CD4-positive, alpha-beta T cell treated with Interleukin-2 at 100 ng/mL for 4 hours (primary cell): ENCODE data around the gene MSANTD1.

Experiments used
- DNase-seq: peaks from one replicate; pipeline ENCODE4 v3.0.0-alpha.2; 2020; ENCODE audit warnings: low spot score

MSANTD1 gene

GRCh38 chr4:3263876-3264193 is 14.9 kb downstream of the MSANTD1 start:
- DNase-seq = no peak

GRCh38 chr4:3266076-3266475 is 17.1 kb downstream of the MSANTD1 start:
- no peak for DNase-seq

- DNase-seq = no peak
Measured at GRCh38 chr4:3267576-3268394, 18.8 kb downstream of the MSANTD1 start.

- DNase-seq = no peak
Measured at GRCh38 chr4:3268395-3269104, 19.6 kb downstream of the MSANTD1 start.

GRCh38 chr4:3269105-3269927 is 20.4 kb downstream of the MSANTD1 start:
- DNase-seq = no peak

GRCh38 chr4:3269991-3270611 is 21.1 kb downstream of the MSANTD1 start:
- DNase-seq = no peak

GRCh38 chr4:3271131-3271530 is 22.2 kb downstream of the MSANTD1 start:
- DNase-seq = no peak

GRCh38 chr4:3276986-3277385 is 28.0 kb downstream of the MSANTD1 start:
- no peak for DNase-seq

- no peak for DNase-seq
Measured at GRCh38 chr4:3280466-3280865, 31.5 kb downstream of the MSANTD1 start.

GRCh38 chr4:3283483-3283882 is 34.5 kb downstream of the MSANTD1 start:
- no peak for DNase-seq

GRCh38 chr4:3283916-3284315 is 35.0 kb downstream of the MSANTD1 start:
- no peak for DNase-seq

GRCh38 chr4:3284734-3285557 is 36.0 kb downstream of the MSANTD1 start:
- no peak for DNase-seq

GRCh38 chr4:3285558-3286334 is 36.8 kb downstream of the MSANTD1 start:
- no peak for DNase-seq

- peak; percentile 13 for DNase-seq
Measured at GRCh38 chr4:3286335-3287175, 37.6 kb downstream of the MSANTD1 start.

GRCh38 chr4:3287271-3287971 is 38.5 kb downstream of the MSANTD1 start:
- DNase-seq = no peak

GRCh38 chr4:3287972-3288570 is 39.1 kb downstream of the MSANTD1 start:
- DNase-seq = no peak

- no peak for DNase-seq
Measured at GRCh38 chr4:3288571-3289094, 39.7 kb downstream of the MSANTD1 start.

GRCh38 chr4:3290476-3290875 is 41.5 kb downstream of the MSANTD1 start:
- DNase-seq = no peak
